Stimulated activated CD4-positive, alpha-beta T cell treated with anti-CD3 and anti-CD28 coated beads, Interleukin-1b, Interleukin-23, amount 100 ng/mL, for 4 hours (primary cell): Measurements from ENCODE around the gene IQGAP1.

Experiments used
- DNase-seq, 2 donors: peaks; one replicate each; pipeline ENCODE4 v3.0.0-alpha.2; 2020; ENCODE audit warnings: low read depth in 2 of 2

Gene IQGAP1

GRCh38 chr15:90435652-90436337, 47.8 kb downstream of the IQGAP1 start:
- no peak for DNase-seq

GRCh38 chr15:90436952-90437351, 48.9 kb downstream of the IQGAP1 start:
- no peak for DNase-seq

GRCh38 chr15:90437516-90437915, 49.5 kb downstream of the IQGAP1 start:
- no peak for DNase-seq

GRCh38 chr15:90439946-90440345, 51.9 kb downstream of the IQGAP1 start:
- no peak for DNase-seq

- no peak for DNase-seq
Observed at GRCh38 chr15:90441027-90441426, 53.0 kb downstream of the IQGAP1 start.

- DNase-seq, result no peak
Observed at GRCh38 chr15:90442423-90442822, 54.4 kb downstream of the IQGAP1 start.

- DNase-seq, result no peak
Observed at GRCh38 chr15:90449206-90449735, 61.2 kb downstream of the IQGAP1 start.

GRCh38 chr15:90451053-90451850, 63.2 kb downstream of the IQGAP1 start:
- DNase-seq, result no peak

GRCh38 chr15:90456236-90456635, 68.2 kb downstream of the IQGAP1 start:
- no peak for DNase-seq

GRCh38 chr15:90458061-90458460, 70.0 kb downstream of the IQGAP1 start:
- DNase-seq, result no peak

- DNase-seq, result no peak
Observed at GRCh38 chr15:90459368-90459767, 71.3 kb downstream of the IQGAP1 start.

GRCh38 chr15:90460142-90460824, 72.2 kb downstream of the IQGAP1 start:
- no peak for DNase-seq

- no peak for DNase-seq
Observed at GRCh38 chr15:90463381-90463780, 75.3 kb downstream of the IQGAP1 start.

- DNase-seq, result no peak
Observed at GRCh38 chr15:90465140-90465929, 77.3 kb downstream of the IQGAP1 start.

GRCh38 chr15:90465930-90466567, 78.0 kb downstream of the IQGAP1 start:
- no peak for DNase-seq

GRCh38 chr15:90469723-90470122, 81.7 kb downstream of the IQGAP1 start:
- DNase-seq, result no peak

- DNase-seq, result no peak
Observed at GRCh38 chr15:90470453-90470852, 82.4 kb downstream of the IQGAP1 start.

GRCh38 chr15:90471126-90471525, 83.1 kb downstream of the IQGAP1 start:
- no peak for DNase-seq

- DNase-seq, result no peak
Observed at GRCh38 chr15:90471769-90472168, 83.7 kb downstream of the IQGAP1 start.

GRCh38 chr15:90478846-90479481, 90.9 kb downstream of the IQGAP1 start:
- no peak for DNase-seq

GRCh38 chr15:90479656-90480055, 91.6 kb downstream of the IQGAP1 start:
- no peak for DNase-seq
